ENCODE data around the gene ALDH5A1.

ALDH5A1 gene

DNA sequence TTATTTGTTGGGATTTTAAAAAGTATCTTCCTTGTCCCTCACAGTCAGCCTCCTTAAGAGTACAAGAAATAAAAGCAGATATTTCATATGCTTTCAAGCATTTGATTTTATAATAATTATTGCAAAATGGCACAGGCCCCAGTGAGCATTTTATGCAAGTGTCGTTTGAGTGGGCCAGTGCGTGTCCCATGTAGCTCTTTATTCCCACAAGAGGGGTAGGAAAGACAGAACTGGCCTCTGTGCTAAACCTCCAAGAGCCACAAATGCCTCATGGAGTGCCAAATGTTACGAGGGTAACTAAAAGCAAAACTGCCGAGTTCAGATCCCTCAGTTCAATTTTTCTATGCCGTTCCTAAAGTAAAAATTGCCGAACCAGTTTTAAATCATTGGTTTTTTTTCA, 18.1 kb upstream of the ALDH5A1 start:
- Histone ChIP-seq H3K4me3 (no peak overlapping the region), H3K27ac (no peak overlapping the region)
- TF ChIP-seq, protein P1, sequence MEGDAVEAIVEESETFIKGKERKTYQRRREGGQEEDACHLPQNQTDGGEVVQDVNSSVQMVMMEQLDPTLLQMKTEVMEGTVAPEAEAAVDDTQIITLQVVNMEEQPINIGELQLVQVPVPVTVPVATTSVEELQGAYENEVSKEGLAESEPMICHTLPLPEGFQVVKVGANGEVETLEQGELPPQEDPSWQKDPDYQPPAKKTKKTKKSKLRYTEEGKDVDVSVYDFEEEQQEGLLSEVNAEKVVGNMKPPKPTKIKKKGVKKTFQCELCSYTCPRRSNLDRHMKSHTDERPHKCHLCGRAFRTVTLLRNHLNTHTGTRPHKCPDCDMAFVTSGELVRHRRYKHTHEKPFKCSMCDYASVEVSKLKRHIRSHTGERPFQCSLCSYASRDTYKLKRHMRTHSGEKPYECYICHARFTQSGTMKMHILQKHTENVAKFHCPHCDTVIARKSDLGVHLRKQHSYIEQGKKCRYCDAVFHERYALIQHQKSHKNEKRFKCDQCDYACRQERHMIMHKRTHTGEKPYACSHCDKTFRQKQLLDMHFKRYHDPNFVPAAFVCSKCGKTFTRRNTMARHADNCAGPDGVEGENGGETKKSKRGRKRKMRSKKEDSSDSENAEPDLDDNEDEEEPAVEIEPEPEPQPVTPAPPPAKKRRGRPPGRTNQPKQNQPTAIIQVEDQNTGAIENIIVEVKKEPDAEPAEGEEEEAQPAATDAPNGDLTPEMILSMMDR (IDR thresholded peaks at IDR 0.05): no peak

DNA sequence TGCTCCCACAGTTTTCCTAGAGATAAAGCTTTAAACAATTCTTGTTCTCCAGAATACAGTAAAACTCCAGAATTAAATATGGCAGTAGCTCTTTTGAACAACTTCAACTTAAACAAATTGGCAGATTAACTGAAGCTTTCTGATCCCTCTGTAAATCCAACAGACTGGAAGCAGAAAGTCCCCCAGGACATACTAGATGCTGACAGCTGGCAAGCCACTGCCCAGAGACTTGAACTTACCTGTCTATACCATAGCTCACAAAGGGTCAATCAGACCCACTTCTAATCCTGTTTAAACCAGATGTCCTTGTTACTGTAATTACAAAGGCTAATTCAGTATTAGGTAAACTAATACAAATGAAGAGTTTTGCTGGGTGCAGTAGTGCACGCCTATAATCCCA, 17.7 kb upstream of the ALDH5A1 start:
- intact Hi-C loops (cut with DNase I; ENCODE audit: low total_unique reads): no loop called here
- TF ChIP-seq, protein P1 (IDR thresholded peaks at IDR 0.05): no peak

More for the DNA sequence above, 18.1 kb upstream of the ALDH5A1 start:
- Histone ChIP-seq H3K27me3 (no peaks in the 10 kb centered on the region), H3K9me3 (no peaks in the 10 kb centered on the region), H3K4me1 (peaks cover 0 to 7% (median 0%) of the 10 kb centered on the region in 4 donors), H3K36me3 (no peaks in the 10 kb centered on the region)
- DNase-seq: no peak
- intact Hi-C loops (cut with DNase I; ENCODE audit: low total_unique reads): no loop called here

DNA sequence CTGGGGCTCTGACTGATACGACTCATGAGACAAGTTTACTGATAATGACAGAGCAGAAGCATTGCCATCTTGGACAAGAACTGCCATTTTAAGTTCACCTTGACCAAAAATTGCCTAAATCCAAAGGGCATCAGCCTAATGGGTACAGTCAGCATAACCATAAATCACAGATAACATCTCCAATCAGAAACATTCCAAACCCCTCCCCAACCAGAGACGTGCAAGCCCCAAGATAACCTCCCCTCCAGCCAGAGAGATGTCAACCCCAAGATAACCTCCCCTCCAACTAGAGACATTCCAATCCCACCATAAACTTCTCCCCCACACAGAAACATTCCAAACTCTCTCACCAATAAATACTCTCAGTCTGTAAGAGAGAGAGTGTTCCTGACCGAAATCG, 15.9 kb upstream of the ALDH5A1 start:
- DNase-seq: no peak
- intact Hi-C loops (cut with DNase I; ENCODE audit: low total_unique reads): no loop called here
- Histone ChIP-seq H3K36me3 (no peaks in the 10 kb centered on the region), H3K9me3 (no peaks in the 10 kb centered on the region), H3K4me1 (no peaks in the 10 kb centered on the region), H3K27me3 (no peaks in the 10 kb centered on the region), H3K27ac (no peak overlapping the region), H3K4me3 (no peak overlapping the region)
- TF ChIP-seq, protein P1 (IDR thresholded peaks at IDR 0.05): no peak

More for the DNA sequence above, 17.7 kb upstream of the ALDH5A1 start:
- Histone ChIP-seq H3K9me3 (no peaks in the 10 kb centered on the region), H3K36me3 (no peaks in the 10 kb centered on the region), H3K27ac (no peak overlapping the region), H3K27me3 (no peaks in the 10 kb centered on the region), H3K4me3 (no peak overlapping the region), H3K4me1 (peaks cover 0 to 6% (median 0%) of the 10 kb centered on the region in 4 donors)
- DNase-seq: no peak

DNA sequence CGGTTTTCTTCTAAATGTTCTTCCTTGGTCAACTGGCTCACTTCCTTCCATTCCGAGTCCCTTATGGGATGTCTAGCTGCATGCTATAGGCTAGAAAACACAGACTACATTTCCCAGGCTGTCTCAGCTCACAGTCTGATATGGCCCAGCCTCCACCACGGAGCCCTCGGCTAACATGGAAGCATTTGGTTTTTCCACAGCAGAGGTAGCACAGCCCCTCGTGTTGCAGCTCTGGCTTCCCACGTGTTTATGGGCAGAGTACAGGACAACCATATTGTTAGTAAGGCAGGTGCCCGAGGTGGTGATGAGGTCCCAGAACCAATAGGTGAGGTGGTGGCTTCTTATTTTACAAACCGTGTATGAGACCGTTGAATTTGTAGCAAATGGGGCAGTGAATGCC, 14.1 kb upstream of the ALDH5A1 start:
- Histone ChIP-seq H3K27ac (no peak overlapping the region), H3K9me3 (no peaks in the 10 kb centered on the region)
- TF ChIP-seq, protein P1 (IDR thresholded peaks at IDR 0.05): no peak

DNA sequence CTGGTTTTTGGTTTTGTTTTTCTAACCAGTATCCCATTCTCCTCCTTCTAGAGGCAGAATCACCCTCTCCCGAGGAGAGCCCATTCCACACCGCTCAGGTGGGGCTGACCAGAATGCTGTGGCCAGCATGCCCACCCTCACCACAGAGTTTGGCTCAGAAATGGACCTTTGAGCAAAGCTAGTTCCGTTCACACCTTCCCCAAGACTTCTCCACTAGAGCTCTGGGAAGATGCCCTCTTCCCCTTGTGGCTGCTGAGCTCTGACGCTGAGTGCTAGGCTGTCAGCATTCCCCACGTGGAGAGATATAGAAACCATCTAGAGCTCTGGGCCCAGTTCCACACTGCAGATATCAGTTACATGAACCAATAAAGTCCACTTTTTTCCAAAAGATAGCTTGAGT, 13.3 kb upstream of the ALDH5A1 start:
- TF ChIP-seq, protein P1 (IDR thresholded peaks at IDR 0.05): no peak
- no peaks in the 10 kb centered on the region for H3K27me3 ChIP-seq
- no peak for DNase-seq

More for the DNA sequence above, 14.1 kb upstream of the ALDH5A1 start:
- Histone ChIP-seq H3K27me3 (no peaks in the 10 kb centered on the region), H3K4me1 (no peaks in the 10 kb centered on the region), H3K36me3 (no peaks in the 10 kb centered on the region), H3K4me3 (no peak overlapping the region)
- no peak for DNase-seq
- intact Hi-C loops (cut with DNase I; ENCODE audit: low total_unique reads): loop anchor here (5.0 kb wide), 1 partner anchor 43 kb away; no protein-coding TSS in a partner anchor

More for the DNA sequence above, 13.3 kb upstream of the ALDH5A1 start:
- intact Hi-C loops (cut with DNase I; ENCODE audit: low total_unique reads): loop anchor here (5.0 kb wide), 1 partner anchor 44 kb away; no protein-coding TSS in a partner anchor
- Histone ChIP-seq H3K36me3 (no peaks in the 10 kb centered on the region), H3K9me3 (no peaks in the 10 kb centered on the region), H3K4me1 (no peaks in the 10 kb centered on the region), H3K4me3 (no peak overlapping the region), H3K27ac (no peak overlapping the region)
